Occipital lobe (tissue), 2 donors: ENCODE data around the gene PLEKHB1. TPM values are rescaled to one million over a fixed set of nuclear protein-coding genes. Genes with fewer than 3 reads are reported as not detected.
"Not testable (repeated sequence)": the region's sequence is repeated elsewhere in the genome, so short reads cannot be mapped to it uniquely, and the experiment has no call there.

Experiments used
- DNase-seq: peaks from one replicate; lab custom pipeline; 2025; lab: John Stamatoyannopoulos, UW
- total RNA-seq: library from RNA; depleted of rRNA; stranded (reverse); fragments of >200 nt; gene quantifications from one replicate; pipeline ENCODE4 v1.2.3, GENCODE V29; 2014

PLEKHB1 gene
- total RNA-seq, 1 donor from 2014 or later = 4.1 TPM

DNA sequence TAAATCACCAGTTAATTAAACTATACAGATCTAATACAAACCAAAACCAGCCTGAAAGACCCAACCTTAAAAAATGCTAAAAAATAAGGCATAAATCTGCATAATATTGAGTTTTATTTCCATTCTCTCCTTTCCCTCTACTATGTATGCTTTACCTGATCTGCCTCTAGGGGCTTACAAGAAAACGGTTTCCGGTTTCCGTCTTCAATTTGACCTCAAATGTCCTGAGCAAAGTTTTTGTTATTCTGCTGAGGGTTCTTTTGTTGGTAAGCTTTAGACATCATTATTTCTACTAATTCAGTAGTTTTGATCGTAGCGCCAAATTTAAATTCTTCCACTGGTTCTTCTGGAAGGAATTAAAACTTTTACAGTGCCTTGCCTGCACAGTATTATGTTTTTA, 30.2 kb downstream of the PLEKHB1 start:
- not testable (repeated sequence) for DNase-seq

DNA sequence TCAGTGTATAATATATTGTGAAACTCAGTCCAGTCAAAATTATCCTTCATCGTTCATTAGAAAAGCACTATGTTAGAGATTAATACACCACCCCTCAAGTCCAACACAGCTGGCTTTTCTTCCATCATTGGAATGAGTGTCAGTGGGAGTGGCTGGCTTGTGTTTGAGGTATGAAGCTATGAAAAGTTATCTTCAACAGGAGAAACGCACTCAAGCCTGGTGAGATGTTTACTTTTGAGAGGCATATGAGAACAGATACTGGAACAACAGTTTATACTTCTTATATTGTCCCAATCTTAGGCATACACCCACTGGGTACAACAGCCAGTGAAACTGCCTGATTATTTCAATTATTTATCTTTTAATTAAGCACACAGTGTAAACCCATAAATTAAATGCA, 34.3 kb downstream of the PLEKHB1 start:
- DNase-seq = no peak

DNA sequence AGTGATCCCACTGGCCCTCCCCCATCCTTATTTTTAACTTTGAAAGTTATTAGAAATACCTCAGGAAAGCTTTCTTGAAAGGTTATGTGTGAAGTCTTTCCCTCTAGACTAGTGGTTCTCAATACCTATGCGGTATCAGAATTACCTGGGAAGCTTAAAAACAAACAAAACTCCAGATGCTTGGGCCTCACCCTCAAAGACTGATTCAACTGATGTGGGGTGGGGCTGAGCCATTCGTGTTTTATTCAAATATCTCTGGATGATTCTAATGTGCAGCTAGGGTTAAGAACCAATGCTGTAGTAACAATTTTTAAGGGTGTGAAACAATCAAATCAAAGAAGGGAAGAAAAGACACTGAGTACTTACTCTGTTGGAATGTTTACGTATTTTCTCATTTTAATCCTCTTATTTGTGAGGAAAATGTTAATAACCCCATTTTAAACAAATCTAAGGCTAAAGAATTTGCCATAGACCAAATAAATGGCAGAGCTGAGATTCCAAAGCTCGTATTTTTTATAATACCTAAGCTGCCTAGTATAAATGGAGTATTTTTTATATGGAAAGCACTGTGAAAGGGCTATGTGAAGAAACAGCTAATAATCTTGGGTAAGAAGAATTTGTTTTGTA, 47.6 kb downstream of the PLEKHB1 start:
- DNase-seq = no peak

DNA sequence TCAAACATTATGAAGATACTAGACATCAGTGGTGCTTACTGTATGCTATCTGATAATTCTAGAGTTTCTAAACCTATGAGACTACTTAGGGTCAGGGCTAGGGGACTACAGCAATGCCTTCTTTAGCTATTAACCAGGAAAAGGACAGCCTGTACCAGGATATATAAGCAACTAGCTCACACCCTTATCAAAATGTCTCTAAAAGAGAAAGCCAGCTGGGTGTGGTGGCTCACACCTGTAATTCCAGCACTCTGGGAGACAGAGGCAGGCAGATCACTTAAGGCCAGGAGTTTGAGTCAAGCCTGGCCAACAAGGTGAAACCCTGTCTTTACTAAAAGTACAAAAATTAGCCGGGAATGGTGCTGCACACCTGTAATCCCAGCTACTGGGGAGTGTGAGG, 58.7 kb downstream of the PLEKHB1 start:
- DNase-seq = no peak

DNA sequence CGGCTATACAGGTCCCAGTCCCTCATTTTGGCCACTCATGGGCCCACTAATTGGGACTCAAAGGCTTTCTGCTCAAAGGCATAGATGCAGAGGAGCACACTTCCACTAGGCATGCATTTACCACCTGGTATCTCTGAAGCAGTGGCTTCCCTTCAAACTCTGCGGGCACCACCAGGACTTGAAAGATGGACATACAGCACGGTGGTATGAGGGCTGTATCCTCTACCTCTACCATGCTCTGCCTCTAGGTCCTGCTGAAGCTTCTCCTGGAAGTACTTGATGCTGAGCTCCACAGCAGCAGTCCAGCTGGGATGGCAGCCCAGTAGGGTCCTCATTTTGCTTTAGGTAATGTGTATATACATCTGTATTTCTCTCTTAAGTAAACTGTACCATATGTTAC, 64.6 kb downstream of the PLEKHB1 start:
- DNase-seq = no peak

Other genes with a start within 250 kb of the PLEKHB1 start
- 70.3 TPM for gene FAM168A, start 48.5 kb upstream of the PLEKHB1 start, total RNA-seq
- 356 TPM for gene RAB6A, start 114.5 kb downstream of the PLEKHB1 start, total RNA-seq
- gene MRPL48, start 141.3 kb downstream of the PLEKHB1 start, total RNA-seq = 24.3 TPM
- 38.2 TPM for gene COA4, start 230.3 kb downstream of the PLEKHB1 start, total RNA-seq
- gene PAAF1, start 230.4 kb downstream of the PLEKHB1 start, total RNA-seq = 12.6 TPM